GM19351 (cell line): ENCODE measurements around the gene CACNA2D3.

Experiments used
- ATAC-seq: cut with Tn5 transposase; IDR thresholded peaks from one replicate; pipeline ENCODE4 v1.9.1; 2021; ENCODE audit warnings: mild to moderate bottlenecking, moderate library complexity; ENCODE audit not compliant: unreplicated experiment

The CACNA2D3 gene

DNA sequence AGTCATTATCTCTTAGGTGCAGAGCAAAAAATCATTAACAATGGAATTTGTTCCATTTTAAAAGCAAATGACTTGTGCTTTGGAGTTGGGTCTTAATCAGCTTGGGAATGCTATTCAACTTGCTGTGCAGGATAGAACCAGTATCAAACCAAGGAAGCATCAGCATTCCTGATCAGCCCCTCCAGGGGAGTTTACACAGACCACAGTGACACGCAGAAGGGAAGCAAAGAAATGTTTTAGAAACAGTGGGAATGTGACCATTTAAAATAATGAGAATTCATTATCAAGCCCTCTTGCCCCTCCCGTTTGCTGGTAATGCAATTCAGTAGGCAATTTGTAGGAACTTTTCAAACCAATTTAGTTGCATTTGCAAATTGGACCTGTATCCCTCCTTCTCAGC is 650.4 kb downstream of the CACNA2D3 start:
- no peak for ATAC-seq

GRCh38 chr3:54773271-54773670 is 650.9 kb downstream of the CACNA2D3 start:
- ATAC-seq: no peak

DNA sequence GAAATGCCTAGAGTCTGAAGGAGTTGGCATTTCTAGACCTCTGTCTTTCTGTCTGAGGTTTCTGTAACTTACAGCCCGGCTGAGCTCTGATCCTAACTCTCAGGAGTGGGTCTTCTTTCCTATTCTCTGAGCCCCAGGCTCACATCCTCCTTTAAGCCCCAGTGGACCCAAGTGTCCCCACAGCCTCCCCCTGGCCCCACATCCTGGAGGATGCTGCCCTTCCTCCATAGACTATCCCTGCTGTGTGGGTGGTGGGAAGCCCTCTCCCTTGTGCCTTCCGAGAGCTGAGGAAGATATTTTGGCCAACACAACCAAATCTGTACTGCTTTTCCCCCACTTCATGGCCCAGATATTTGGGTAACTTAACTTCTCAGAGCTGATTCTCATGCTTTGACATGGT is 654.2 kb downstream of the CACNA2D3 start:
- no peak for ATAC-seq

DNA sequence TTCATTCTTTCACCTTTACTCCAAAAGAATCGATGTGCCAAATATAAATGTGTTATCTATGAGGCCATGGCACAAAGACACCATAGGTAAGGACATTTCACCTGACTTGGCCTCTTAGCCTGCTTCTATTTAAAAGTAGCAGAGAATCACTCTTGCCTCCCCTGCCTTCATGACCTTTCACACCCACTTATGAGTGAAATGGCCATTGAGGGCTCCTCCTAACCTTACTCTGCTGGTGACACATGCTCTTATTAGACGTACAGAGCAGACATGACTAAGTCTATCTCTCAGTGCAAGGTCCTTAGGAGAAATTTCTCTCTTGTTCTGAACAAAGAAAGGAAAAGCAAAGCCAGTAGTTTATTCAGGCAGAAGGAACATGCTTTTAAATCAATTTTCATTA is 654.8 kb downstream of the CACNA2D3 start:
- no peak for ATAC-seq

GRCh38 chr3:54780336-54780735 is 658.0 kb downstream of the CACNA2D3 start:
- no peak for ATAC-seq

GRCh38 chr3:54781728-54782127 is 659.4 kb downstream of the CACNA2D3 start:
- ATAC-seq: no peak

- ATAC-seq: no peak
Observed at GRCh38 chr3:54783611-54784010, 661.3 kb downstream of the CACNA2D3 start.

DNA sequence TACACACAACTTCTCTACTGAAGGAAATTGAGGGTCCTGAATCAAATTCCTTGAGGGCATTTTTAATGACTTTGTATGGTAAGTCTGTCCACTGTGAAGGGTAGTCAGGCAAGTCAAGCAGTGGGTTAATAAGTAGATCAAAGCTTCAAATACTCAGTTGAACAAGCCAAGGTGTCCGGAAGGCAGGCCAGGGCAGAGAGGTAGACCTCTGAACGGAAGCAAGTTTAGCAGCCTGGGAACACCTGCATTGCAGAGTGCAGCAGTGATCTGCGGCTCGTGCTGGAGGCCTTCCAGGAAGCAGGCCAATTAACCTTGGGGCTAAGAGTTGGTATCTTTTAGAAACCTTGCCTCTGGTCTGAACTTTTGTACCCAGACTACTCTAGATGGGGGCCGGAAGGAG is 661.7 kb downstream of the CACNA2D3 start:
- ATAC-seq: no peak

- ATAC-seq: no peak
Observed at GRCh38 chr3:54785976-54786375, 663.6 kb downstream of the CACNA2D3 start.

- no peak for ATAC-seq
Observed at GRCh38 chr3:54790051-54790450, 667.7 kb downstream of the CACNA2D3 start.

GRCh38 chr3:54791501-54792156 is 669.3 kb downstream of the CACNA2D3 start:
- no peak for ATAC-seq

GRCh38 chr3:54792584-54792983 is 670.2 kb downstream of the CACNA2D3 start:
- no peak for ATAC-seq

DNA sequence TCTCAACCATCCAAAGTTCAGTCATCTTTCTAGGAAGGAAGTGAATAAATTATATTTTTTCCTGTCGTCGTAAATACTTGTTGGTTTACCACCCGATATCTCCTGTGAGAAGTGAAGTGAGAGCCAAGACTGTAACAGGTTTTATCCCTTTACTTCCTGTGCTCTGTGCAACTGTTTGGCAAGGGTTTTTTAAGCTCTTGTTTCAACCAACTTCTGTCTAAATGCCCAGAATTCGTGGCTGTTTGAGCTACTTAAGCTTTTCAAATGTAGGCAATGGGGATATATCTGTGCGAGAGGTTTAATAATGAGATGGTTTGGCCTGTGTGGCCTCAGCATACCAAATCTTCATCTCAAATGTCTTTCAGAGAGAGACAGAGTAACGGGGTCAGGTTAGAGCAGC is 670.8 kb downstream of the CACNA2D3 start:
- no peak for ATAC-seq

DNA sequence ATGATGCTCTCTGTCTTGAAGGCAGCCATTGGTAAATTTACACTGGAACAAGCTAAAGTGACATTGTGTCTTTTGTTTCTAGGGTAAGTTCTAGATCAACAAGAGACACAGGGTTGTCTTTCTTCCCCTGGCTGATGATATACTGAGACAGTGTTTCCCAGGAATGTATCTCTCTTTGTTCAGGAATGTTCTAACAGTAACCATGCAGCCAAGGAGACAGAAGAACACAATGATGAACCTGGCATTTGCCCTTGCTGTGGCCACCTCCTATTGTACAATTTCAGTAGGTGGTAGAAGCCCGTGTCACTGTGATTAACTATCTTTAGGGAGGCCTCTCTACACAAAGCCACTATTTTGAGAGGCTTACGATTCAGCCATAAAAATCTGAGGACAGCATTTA is 674.8 kb downstream of the CACNA2D3 start:
- no peak for ATAC-seq

DNA sequence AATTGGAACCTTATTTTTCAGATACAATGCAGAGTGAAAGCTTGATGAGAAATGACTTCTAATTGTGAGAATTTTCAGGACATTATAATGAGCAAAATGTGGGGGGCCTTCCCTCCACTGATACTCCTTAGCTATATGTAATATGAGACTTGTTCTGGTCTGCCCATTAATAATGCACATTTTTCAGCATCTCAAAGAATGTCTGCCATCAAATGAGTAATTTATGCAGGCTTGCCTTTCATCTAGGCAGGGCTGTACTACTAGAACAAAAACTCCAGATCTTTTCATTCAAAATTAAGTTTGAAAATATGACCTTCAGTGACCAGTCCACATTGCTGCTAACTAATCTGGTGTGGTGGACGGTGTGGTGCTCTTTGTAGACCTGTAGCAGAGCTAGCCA is 678.1 kb downstream of the CACNA2D3 start:
- ATAC-seq: no peak

DNA sequence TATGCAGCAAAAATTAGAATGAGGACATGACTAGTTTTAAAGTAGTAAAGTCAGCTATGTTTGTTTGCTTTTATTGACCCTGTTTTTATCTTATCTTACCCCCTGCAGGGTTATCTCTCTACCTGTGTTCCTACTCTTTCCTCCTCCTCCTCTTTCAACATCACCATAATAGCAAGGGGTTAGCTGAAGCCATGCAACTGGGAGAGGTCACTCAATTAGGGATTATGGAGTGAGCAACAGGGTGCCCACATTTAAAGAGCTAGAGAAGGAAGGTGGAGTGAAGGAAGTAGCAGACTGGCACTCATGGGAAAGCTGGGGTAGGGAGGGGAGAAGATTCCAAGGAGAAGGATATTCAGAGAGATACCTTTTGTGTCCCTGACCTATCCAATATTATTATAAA is 679.6 kb downstream of the CACNA2D3 start:
- ATAC-seq: no peak

GRCh38 chr3:54810401-54810800 is 688.0 kb downstream of the CACNA2D3 start:
- ATAC-seq: no peak

DNA sequence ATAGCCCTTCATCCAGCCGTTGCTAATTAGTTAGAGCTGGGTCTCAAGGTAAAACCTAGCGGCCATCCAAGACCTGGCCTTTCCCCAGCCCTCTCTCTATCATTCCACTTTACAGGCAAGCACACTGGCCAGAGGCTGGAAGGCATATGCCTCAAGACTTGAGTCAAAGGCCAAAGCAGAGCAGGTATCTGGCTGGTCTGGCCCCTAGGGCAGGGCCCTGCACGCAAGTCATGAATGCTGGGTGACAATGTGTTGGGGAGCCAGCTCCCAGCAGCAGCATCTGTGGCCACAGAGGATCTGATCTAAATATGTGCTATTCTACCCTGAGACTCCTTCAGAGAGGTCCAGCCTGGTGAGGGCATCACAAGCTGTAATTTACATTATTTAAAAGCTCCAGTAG is 691.9 kb downstream of the CACNA2D3 start:
- ATAC-seq: no peak

DNA sequence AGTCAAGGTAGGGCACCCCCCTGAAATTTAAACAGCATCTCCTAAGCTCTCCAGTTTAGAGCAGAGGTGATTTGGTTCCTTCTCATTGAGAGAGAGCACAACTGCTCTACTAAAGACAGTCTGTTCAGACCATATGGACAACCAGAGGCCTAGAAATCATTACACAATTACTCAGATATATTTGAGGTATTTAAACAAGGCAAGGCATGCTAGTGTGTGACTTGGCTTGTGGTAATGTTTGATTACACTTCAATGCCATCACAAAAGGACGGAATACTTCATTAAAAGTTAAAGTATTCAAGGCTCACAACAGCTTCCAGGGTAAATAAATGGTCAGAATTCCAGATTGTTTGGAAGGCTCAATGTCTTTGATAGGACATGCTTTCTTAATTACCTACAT is 695.3 kb downstream of the CACNA2D3 start:
- ATAC-seq: no peak

DNA sequence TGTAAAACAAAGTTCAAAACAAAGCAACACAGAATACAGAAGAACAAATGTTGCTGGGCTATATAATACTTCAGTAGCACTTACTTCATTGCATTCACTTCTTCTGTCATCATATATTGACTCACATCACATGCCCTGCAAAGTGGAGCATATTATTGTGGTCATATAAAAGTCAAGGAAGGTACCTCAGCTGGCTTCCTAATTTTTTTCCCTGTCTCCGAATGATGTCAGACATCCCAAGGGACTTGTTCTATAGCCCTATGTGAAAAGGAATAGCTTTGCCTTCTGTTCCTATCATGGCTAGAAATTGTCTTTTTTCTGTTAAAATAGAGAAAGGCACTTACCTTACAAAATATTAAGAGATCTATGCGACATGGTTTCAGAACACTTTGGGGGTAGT is 696.1 kb downstream of the CACNA2D3 start:
- no peak for ATAC-seq

DNA sequence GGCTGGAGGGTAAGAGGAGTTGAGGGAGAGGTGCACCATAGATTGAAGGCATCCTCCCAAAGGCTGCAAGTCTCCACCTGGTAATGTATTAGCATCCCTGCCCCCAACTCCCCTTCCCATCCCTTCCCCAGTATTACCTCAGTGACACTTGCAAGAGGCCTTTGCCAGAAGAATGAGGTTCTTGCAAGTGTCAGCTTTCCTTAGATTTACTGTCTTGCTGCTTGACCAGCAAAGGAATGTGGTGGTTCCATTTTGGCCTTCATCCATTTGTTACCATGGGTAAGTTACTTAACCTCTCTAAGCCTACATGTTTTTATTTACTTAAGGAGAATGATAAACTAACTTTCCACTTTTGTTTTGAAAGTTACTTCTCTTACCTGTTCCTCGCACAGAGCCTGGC is 696.6 kb downstream of the CACNA2D3 start:
- no peak for ATAC-seq

- no peak for ATAC-seq
Observed at GRCh38 chr3:54819946-54820345, 697.6 kb downstream of the CACNA2D3 start.

- ATAC-seq: no peak
Observed at GRCh38 chr3:54822206-54822605, 699.9 kb downstream of the CACNA2D3 start.
